ENCODE data around the gene ACTN2. TPM values are rescaled to one million over a fixed set of nuclear protein-coding genes. Genes with fewer than 3 reads are reported as not detected.

The ACTN2 gene
- total and polyA plus RNA-seq, 4 donors, result 0.81 to 6.6 (median 3.0) TPM

DNA sequence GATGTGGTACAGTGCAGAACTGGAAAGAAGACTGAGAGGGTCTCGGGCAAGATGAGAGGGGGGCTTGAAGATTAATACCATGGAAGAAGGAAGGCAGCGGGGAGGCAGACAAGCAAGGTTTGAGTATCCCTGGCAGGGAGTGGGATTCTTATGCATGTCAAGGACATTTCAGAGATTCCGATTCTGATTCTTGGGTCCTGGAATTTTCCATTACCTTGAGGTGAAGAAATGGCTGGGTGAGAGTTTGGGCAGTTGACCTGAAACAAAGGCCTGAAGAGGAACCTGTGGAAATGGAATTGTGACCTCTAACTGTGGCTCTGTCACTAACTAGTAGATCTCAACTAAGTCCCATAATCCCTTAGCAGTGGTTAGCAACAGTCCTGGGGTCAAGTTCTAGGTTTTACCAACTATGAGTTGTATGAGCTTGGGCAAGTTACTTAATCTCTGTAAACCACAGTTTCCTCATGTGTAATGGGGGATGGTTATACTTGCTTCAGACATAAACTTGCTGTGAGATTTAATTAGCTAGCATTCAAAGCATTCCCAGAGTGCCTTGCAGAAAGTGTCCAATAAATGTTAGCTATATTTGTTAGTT, 8.6 kb upstream of the ACTN2 start:
- no peak overlapping the region for H3K4me3 ChIP-seq
- ATAC-seq (ENCODE audit: insufficient read depth, low FRiP score) (no peak), DNase-seq (no peak)
- H3K9ac ChIP-seq (ENCODE audit: insufficient read depth in 1 of 2, low read length in 2 of 2), result no peak overlapping the region
- WGBS, 2 donors, result 70 to 94% methylated on average over 3 of the region's 3 CpGs
- H3K4me1 ChIP-seq (ENCODE audit: control insufficient read depth in 5 of 5, insufficient read depth in 5 of 5, low read length in 5 of 5), result peaks cover 0 to 10% (median 4%) of the 10 kb centered on the region in 5 donors
- H3K9me3 ChIP-seq (ENCODE audit: control insufficient read depth in 4 of 4, insufficient read depth in 3 of 4, low read length in 3 of 4), result no peaks in the 10 kb centered on the region
- no peak overlapping the region for H3K27ac ChIP-seq (ENCODE audit: low read depth in 1 of 2, low read length in 1 of 2)
- H3K27me3 ChIP-seq (ENCODE audit: control insufficient read depth in 3 of 3, insufficient read depth in 3 of 3, low read length in 2 of 3), result no peaks in the 10 kb centered on the region
- no peaks in the 10 kb centered on the region for H3K36me3 ChIP-seq (ENCODE audit: control insufficient read depth in 4 of 4, insufficient read depth in 4 of 4, low read length in 4 of 4)
- TF ChIP-seq, protein P1, sequence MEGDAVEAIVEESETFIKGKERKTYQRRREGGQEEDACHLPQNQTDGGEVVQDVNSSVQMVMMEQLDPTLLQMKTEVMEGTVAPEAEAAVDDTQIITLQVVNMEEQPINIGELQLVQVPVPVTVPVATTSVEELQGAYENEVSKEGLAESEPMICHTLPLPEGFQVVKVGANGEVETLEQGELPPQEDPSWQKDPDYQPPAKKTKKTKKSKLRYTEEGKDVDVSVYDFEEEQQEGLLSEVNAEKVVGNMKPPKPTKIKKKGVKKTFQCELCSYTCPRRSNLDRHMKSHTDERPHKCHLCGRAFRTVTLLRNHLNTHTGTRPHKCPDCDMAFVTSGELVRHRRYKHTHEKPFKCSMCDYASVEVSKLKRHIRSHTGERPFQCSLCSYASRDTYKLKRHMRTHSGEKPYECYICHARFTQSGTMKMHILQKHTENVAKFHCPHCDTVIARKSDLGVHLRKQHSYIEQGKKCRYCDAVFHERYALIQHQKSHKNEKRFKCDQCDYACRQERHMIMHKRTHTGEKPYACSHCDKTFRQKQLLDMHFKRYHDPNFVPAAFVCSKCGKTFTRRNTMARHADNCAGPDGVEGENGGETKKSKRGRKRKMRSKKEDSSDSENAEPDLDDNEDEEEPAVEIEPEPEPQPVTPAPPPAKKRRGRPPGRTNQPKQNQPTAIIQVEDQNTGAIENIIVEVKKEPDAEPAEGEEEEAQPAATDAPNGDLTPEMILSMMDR (IDR thresholded peaks at IDR 0.05; ENCODE audit: control extremely low read depth, extremely low read depth), result no peak

DNA sequence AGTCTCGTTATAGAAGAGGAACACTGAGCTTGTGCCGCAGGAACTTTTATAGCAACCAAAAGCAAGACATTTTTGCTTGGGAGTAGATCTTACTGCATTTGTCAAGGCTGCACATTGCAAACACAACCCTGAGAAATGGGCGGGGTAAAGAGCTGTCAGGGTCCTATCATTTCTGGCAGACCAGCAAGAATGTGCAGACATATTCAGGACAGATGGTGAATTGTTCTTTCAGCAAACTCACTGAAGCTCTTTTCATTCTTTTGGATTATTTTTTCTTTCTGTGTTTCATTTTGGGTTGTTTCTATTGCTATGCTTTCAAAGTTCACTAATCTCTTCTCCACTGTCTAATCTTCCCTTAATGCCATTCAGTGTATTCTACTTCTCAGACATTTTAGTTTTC, 5.1 kb upstream of the ACTN2 start:
- DNase-seq (no peak), ATAC-seq (ENCODE audit: insufficient read depth, low FRiP score) (no peak)
- TF ChIP-seq, protein P1 (IDR thresholded peaks at IDR 0.05; ENCODE audit: control extremely low read depth, extremely low read depth), result no peak
- Histone ChIP-seq H3K4me3 (no peak overlapping the region), H3K27ac (ENCODE audit: low read depth in 1 of 2, low read length in 1 of 2) (no peak overlapping the region), H3K9ac (ENCODE audit: insufficient read depth in 1 of 2, low read length in 2 of 2) (no peak overlapping the region), H3K9me3 (ENCODE audit: control insufficient read depth in 4 of 4, insufficient read depth in 3 of 4, low read length in 3 of 4) (no peaks in the 10 kb centered on the region), H3K36me3 (ENCODE audit: control insufficient read depth in 4 of 4, insufficient read depth in 4 of 4, low read length in 4 of 4) (no peaks in the 10 kb centered on the region), H3K27me3 (ENCODE audit: control insufficient read depth in 3 of 3, insufficient read depth in 3 of 3, low read length in 2 of 3) (no peaks in the 10 kb centered on the region), H3K4me1 (ENCODE audit: control insufficient read depth in 5 of 5, insufficient read depth in 5 of 5, low read length in 5 of 5) (no peaks in the 10 kb centered on the region)
- 64 to 83% methylated on average over 3 of the region's 3 CpGs for WGBS, 2 donors

DNA sequence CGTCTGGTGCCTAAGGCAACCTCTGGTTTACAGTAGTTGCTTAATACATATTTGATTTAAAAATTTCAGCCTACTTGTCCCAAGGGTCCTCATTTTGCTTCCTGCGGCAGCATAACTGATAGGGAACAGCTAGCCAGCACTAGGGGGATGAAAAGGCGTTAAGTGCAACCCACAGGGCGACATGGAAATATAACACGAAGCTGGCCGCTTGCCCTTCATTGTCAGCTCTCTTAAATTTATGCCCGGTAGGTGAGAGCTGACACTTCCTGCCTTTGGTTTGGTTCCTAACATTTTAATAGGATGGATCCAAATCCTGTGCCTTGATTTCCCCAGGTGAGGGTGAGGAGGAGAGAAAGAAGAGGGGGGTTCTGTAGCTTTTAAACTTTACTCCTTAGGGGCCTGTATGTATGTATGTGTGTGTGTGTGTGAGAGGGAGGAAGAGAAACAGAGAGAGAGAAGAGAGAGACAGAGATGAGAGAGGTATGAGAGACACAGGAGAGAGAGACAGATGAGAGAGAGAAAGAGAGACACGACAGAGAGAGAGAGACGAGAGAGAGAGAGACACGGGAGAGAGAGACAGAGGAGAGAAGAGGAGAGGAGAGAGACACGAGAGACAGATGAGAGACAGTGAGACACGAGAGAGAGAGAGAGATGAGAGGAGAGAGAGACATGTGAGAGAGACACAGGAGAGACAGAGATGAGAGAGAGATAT, 938 bp upstream of the ACTN2 start:
- H3K4me3 ChIP-seq, result no peak overlapping the region
- H3K27ac ChIP-seq (ENCODE audit: low read depth in 1 of 2, low read length in 1 of 2), result peak overlapping the region in 1 of 2 donors; percentile 22
- peaks cover 0 to 8% (median 5%) of the 10 kb centered on the region in 5 donors for H3K4me1 ChIP-seq (ENCODE audit: control insufficient read depth in 5 of 5, insufficient read depth in 5 of 5, low read length in 5 of 5)
- peaks cover 3 to 22% (median 17%) of the 10 kb centered on the region in 3 donors for H3K27me3 ChIP-seq (ENCODE audit: control insufficient read depth in 3 of 3, insufficient read depth in 3 of 3, low read length in 2 of 3)
- no peak overlapping the region for H3K9ac ChIP-seq (ENCODE audit: insufficient read depth in 1 of 2, low read length in 2 of 2)
- TF ChIP-seq, protein P1 (IDR thresholded peaks at IDR 0.05; ENCODE audit: control extremely low read depth, extremely low read depth), result no peak
- WGBS, 2 donors, result 71 to 78% methylated on average over 12 of the region's 12 CpGs
- H3K36me3 ChIP-seq (ENCODE audit: control insufficient read depth in 4 of 4, insufficient read depth in 4 of 4, low read length in 4 of 4), result no peaks in the 10 kb centered on the region
- H3K9me3 ChIP-seq (ENCODE audit: control insufficient read depth in 4 of 4, insufficient read depth in 3 of 4, low read length in 3 of 4), result peaks cover 0 to 2% (median 0%) of the 10 kb centered on the region in 4 donors
- no peak for ATAC-seq (ENCODE audit: insufficient read depth, low FRiP score)
- DNase-seq, result peak in 2 of 3 donors; percentile 12 to 31
